ENCODE data around the gene NFATC2. TPM values are rescaled to one million over a fixed set of nuclear protein-coding genes. Genes with fewer than 3 reads are reported as not detected.
A peak's percentile ranks its signal among the peaks of the same experiment; 100 is the strongest.
"Not testable (repeated sequence)": the region's sequence is repeated elsewhere in the genome, so short reads cannot be mapped to it uniquely, and the experiment has no call there.

The NFATC2 gene
- polyA plus RNA-seq, 2 donors = 0.75 to 0.90 TPM

DNA sequence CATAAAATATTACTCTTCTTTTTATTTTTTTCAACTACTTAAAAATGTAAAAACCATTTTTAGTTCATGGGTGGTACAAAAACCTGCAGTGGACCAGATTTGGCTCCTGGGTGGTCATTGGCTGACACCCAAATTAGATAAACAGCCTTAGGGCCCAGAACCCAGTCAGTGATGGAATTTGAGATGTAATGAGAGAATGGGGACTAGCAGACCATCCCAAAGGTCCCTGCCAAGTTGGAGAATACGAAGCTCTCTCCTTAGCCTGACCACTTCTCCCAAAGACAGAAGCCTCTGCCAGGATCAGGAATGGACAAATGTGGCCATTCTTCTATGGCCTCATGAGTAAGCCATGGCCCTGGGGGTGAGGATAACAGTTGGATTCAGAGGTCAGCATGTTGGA is 194.7 kb downstream of the NFATC2 start:
- 53 to 72% methylated on average over 1 of the region's 1 CpG for WGBS, 2 donors
- H3K4me1 ChIP-seq (ENCODE audit: control insufficient read depth in 2 of 2, insufficient read depth in 2 of 2, low read length in 1 of 2) = no peaks in the 10 kb centered on the region
- H3K27me3 ChIP-seq (ENCODE audit: control insufficient read depth in 1 of 2, insufficient read depth in 2 of 2, low read length in 2 of 2) = no peaks in the 10 kb centered on the region
- no peak overlapping the region for H3K4me3 ChIP-seq (ENCODE audit: low read depth in 1 of 2, low read length in 2 of 2)
- H3K27ac ChIP-seq (ENCODE audit: low read depth in 2 of 2, low read length in 1 of 2) = no peak overlapping the region
- peaks cover 0 to 2% of the 10 kb centered on the region in 2 donors for H3K9me3 ChIP-seq (ENCODE audit: control insufficient read depth in 2 of 2, insufficient read depth in 1 of 2, low read depth in 1 of 2, low read length in 1 of 2)
- no peaks in the 10 kb centered on the region for H3K36me3 ChIP-seq (ENCODE audit: control insufficient read depth in 2 of 2, insufficient read depth in 2 of 2, low read length in 1 of 2)

DNA sequence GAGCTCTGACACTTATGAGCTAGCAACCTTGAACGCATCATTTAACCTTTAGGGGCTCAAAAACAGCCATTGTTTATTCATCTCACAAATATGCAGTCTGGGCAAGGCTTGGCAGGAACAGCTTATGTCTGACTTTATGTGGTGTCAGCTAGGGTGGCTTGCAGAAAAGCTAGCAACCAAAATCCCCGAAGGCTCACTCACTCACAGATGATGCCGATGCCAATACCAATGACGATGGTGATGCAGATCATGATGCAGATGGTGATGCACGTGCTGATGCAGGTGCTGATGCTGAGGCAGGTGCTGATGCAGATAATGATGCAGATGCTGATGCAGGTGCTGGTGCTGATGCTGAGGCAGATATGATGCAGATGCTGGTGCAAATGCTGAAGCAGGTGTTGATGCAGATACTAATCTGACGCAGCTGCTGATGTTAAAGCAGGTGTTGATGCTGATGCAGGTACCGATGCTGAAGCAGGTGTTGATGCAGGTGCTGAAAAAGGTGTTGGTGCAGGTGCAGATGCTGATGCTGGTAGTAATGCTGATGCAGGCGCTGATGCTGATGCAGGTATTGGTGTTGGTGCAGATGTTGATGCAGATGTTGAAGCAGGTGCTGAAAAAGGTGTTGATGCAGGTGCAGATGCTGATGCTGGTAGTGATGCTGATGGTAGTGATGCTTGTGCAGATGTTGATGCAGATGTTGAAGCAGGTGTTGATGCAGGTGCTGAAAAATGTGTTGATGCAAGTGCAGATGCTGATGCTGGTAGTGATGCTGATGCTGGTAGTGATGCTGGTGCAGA is 195.6 kb downstream of the NFATC2 start:
- H3K4me3 ChIP-seq (ENCODE audit: low read depth in 1 of 2, low read length in 2 of 2) = no peak overlapping the region
- H3K27ac ChIP-seq (ENCODE audit: low read depth in 2 of 2, low read length in 1 of 2) = no peak overlapping the region
- no peaks in the 10 kb centered on the region for H3K27me3 ChIP-seq (ENCODE audit: control insufficient read depth in 1 of 2, insufficient read depth in 2 of 2, low read length in 2 of 2)
- H3K36me3 ChIP-seq (ENCODE audit: control insufficient read depth in 2 of 2, insufficient read depth in 2 of 2, low read length in 1 of 2) = no peaks in the 10 kb centered on the region
- WGBS, 2 donors = 68 to 73% methylated on average over 8 of the region's 8 CpGs
- H3K9me3 ChIP-seq (ENCODE audit: control insufficient read depth in 2 of 2, insufficient read depth in 1 of 2, low read depth in 1 of 2, low read length in 1 of 2) = peaks cover 0 to 2% of the 10 kb centered on the region in 2 donors
- H3K4me1 ChIP-seq (ENCODE audit: control insufficient read depth in 2 of 2, insufficient read depth in 2 of 2, low read length in 1 of 2) = no peaks in the 10 kb centered on the region

DNA sequence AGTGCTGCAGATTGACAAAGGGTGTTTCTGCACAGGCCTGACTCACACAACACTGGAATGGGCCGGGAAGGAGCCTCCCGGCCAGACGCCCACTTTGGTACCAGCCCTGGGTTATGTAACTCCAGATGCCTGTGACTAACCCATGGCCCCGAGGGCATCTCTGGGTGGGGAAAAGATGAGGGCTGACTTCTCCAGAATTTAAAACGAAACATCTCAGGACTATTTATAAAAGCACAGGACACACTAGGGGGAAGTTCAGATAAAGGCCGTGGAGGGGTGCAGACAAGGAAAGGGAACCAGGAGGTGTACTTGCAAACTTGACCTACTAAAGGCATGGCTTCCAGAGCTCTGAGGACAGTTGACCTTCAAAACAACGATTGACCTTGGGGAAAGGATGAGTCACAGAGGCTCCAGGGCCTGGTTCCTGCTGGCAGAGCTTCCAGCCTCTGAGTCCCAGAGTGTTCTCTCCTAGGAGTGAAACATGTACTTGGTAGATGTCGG is 196.9 kb downstream of the NFATC2 start:
- H3K36me3 ChIP-seq (ENCODE audit: control insufficient read depth in 2 of 2, insufficient read depth in 2 of 2, low read length in 1 of 2) = no peaks in the 10 kb centered on the region
- no peaks in the 10 kb centered on the region for H3K4me1 ChIP-seq (ENCODE audit: control insufficient read depth in 2 of 2, insufficient read depth in 2 of 2, low read length in 1 of 2)
- peaks cover 0 to 2% of the 10 kb centered on the region in 2 donors for H3K9me3 ChIP-seq (ENCODE audit: control insufficient read depth in 2 of 2, insufficient read depth in 1 of 2, low read depth in 1 of 2, low read length in 1 of 2)
- peak overlapping the region in 1 of 2 donors; percentile 24 for H3K27ac ChIP-seq (ENCODE audit: low read depth in 2 of 2, low read length in 1 of 2)
- H3K4me3 ChIP-seq (ENCODE audit: low read depth in 1 of 2, low read length in 2 of 2) = no peak overlapping the region
- 32 to 48% methylated on average over 8 of the region's 8 CpGs for WGBS, 2 donors
- H3K27me3 ChIP-seq (ENCODE audit: control insufficient read depth in 1 of 2, insufficient read depth in 2 of 2, low read length in 2 of 2) = no peaks in the 10 kb centered on the region

DNA sequence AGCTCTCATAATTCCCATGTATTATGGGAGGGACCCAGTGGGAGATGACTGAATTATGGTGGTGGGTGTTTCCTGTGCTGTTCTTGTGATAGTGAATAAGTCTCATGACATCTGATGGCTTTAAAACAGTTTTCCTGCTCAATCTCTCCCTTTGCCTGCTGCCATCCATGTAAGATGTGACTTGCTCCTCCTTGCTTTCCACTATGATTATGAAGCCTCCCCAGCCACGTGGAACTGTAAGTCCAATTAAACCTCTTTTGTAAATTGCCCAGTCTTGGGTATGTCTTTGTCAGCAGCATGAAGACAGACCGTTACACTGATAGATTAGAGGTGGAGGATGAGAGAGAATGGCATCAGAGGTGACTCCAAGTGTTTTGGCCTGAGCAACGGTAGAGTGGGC is 198.7 kb downstream of the NFATC2 start:
- WGBS, 2 donors = 57 to 64% methylated on average over 3 of the region's 3 CpGs
- not testable (repeated sequence) for H3K36me3 ChIP-seq (ENCODE audit: control insufficient read depth in 2 of 2, insufficient read depth in 2 of 2, low read length in 1 of 2); H3K4me1 ChIP-seq (ENCODE audit: control insufficient read depth in 2 of 2, insufficient read depth in 2 of 2, low read length in 1 of 2); H3K9me3 ChIP-seq (ENCODE audit: control insufficient read depth in 2 of 2, insufficient read depth in 1 of 2, low read depth in 1 of 2, low read length in 1 of 2); H3K4me3 ChIP-seq (ENCODE audit: low read depth in 1 of 2, low read length in 2 of 2); H3K27me3 ChIP-seq (ENCODE audit: control insufficient read depth in 1 of 2, insufficient read depth in 2 of 2, low read length in 2 of 2); H3K27ac ChIP-seq (ENCODE audit: low read depth in 2 of 2, low read length in 1 of 2)

DNA sequence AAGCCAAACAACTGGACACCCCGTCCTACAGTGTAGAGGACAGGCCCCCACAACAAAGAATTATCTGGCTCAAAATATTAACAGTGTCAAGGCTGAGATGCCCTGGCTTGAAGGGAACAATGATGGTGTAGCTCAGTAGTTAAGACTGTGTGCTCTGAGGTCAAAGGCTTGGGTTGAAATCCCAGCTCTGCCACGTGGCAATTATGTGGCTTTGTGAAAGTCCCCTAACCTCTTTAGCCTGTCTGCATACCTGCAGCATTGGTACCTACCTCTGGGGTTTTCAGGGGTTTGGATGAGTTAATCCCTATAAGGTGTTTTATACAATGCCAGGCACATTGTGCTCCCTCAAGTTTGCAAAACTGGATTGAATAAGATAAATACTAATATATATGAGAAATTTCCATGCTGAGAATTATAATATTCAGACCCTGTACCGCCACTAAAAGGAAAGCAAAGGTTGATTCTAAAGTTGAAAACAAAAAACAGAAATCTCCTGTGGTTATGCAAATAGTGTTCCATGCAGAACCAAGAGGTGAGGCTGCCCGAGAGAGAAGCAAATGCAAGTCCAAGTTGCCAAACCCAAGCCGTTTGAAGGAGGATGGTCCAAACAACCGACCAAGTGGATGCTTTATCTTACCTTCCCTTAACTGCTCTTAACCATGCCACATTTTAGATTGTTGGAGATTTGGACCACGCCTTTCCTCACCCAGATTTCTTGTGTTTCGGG is 199.8 kb downstream of the NFATC2 start:
- Histone ChIP-seq H3K27me3 (ENCODE audit: control insufficient read depth in 1 of 2, insufficient read depth in 2 of 2, low read length in 2 of 2) (no peaks in the 10 kb centered on the region), H3K4me3 (ENCODE audit: low read depth in 1 of 2, low read length in 2 of 2) (no peak overlapping the region), H3K27ac (ENCODE audit: low read depth in 2 of 2, low read length in 1 of 2) (no peak overlapping the region), H3K4me1 (ENCODE audit: control insufficient read depth in 2 of 2, insufficient read depth in 2 of 2, low read length in 1 of 2) (no peaks in the 10 kb centered on the region), H3K9me3 (ENCODE audit: control insufficient read depth in 2 of 2, insufficient read depth in 1 of 2, low read depth in 1 of 2, low read length in 1 of 2) (peaks cover 0 to 2% of the 10 kb centered on the region in 2 donors), H3K36me3 (ENCODE audit: control insufficient read depth in 2 of 2, insufficient read depth in 2 of 2, low read length in 1 of 2) (no peaks in the 10 kb centered on the region)
- 77 to 80% methylated on average over 8 of the region's 8 CpGs for WGBS, 2 donors

DNA sequence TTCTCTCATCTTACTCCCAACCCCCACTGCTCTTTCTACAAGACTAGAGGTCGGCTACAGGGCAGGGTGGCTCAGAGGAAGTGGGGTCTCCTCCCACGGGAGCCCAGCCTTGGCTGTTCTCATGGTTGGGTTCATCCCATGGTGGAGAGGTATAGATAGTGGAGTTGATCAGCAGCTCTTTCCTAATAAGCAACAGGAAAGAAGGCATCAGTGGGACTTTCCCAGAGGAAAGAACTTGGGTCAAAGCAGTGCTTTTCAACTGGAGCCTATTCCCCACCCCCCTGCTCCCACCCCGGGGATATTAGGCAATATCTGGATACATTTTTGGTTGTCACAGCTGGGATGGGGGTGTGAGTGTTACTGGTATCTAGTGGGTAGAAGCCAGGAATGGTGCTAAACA is 200.9 kb downstream of the NFATC2 start:
- H3K36me3 ChIP-seq (ENCODE audit: control insufficient read depth in 2 of 2, insufficient read depth in 2 of 2, low read length in 1 of 2) = no peaks in the 10 kb centered on the region
- H3K9me3 ChIP-seq (ENCODE audit: control insufficient read depth in 2 of 2, insufficient read depth in 1 of 2, low read depth in 1 of 2, low read length in 1 of 2) = no peaks in the 10 kb centered on the region
- WGBS, 2 donors = 45 to 56% methylated on average over 3 of the region's 3 CpGs
- H3K4me3 ChIP-seq (ENCODE audit: low read depth in 1 of 2, low read length in 2 of 2) = no peak overlapping the region
- H3K4me1 ChIP-seq (ENCODE audit: control insufficient read depth in 2 of 2, insufficient read depth in 2 of 2, low read length in 1 of 2) = no peaks in the 10 kb centered on the region
- H3K27me3 ChIP-seq (ENCODE audit: control insufficient read depth in 1 of 2, insufficient read depth in 2 of 2, low read length in 2 of 2) = no peaks in the 10 kb centered on the region
- H3K27ac ChIP-seq (ENCODE audit: low read depth in 2 of 2, low read length in 1 of 2) = no peak overlapping the region

DNA sequence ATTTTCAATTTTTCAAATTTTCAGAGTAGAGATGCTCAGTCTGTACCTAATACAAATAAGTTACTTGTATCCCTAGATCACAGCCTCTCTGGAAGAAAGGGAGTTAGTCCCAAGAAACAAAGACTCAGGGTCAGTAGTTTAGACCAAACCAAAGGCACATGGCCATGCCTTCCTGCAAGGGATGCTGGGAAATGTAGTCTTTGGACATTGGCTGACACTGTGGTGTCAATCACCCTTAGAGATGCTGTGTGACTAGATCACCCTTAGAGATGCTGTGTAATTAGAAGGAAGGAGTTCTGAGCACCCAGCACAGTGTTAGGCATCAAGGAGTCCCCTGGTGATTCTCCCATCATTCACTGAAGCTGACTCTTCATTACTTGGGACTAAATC is 202.1 kb downstream of the NFATC2 start:
- no peaks in the 10 kb centered on the region for H3K36me3 ChIP-seq (ENCODE audit: control insufficient read depth in 2 of 2, insufficient read depth in 2 of 2, low read length in 1 of 2)
- no peak overlapping the region for H3K4me3 ChIP-seq (ENCODE audit: low read depth in 1 of 2, low read length in 2 of 2)
- no peaks in the 10 kb centered on the region for H3K27me3 ChIP-seq (ENCODE audit: control insufficient read depth in 1 of 2, insufficient read depth in 2 of 2, low read length in 2 of 2)
- H3K9me3 ChIP-seq (ENCODE audit: control insufficient read depth in 2 of 2, insufficient read depth in 1 of 2, low read depth in 1 of 2, low read length in 1 of 2) = no peaks in the 10 kb centered on the region
- H3K27ac ChIP-seq (ENCODE audit: low read depth in 2 of 2, low read length in 1 of 2) = no peak overlapping the region
- H3K4me1 ChIP-seq (ENCODE audit: control insufficient read depth in 2 of 2, insufficient read depth in 2 of 2, low read length in 1 of 2) = no peaks in the 10 kb centered on the region

DNA sequence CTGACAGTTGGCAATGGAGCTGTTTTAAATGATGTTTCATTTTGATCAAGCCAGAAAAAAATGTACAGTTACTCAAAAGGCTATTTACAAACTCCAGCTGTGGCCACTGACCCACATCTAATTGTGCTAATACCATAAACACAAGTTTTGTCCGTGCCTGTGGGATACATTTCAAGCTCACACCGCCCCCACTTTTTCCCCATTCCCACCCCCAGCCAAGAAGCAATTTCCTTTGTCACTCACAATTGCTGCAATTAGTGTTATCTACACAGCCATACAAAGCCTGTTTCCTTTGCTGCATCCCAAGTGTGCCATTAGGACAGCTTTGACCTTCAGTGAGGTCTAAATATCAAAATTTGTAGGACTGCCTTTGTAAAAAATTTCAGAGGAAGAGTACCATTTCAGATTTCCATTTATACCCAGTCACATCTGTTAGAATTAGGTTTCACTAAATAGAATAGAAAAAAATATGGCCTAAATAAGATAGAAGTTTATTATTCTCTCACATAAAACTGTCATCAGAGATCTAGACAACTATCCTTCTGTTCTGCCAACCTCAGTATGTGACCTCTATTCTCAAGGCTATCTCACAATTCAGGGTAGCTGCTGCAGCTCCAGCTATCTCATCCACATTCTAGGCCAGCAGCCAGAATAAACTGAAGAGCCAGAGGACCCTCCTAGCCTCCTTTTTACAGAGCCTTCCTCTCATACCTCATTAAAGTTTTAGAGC is 202.6 kb downstream of the NFATC2 start:
- WGBS, 2 donors = 46 to 48% methylated on average over 2 of the region's 2 CpGs
- Histone ChIP-seq H3K4me1 (ENCODE audit: control insufficient read depth in 2 of 2, insufficient read depth in 2 of 2, low read length in 1 of 2) (no peaks in the 10 kb centered on the region), H3K4me3 (ENCODE audit: low read depth in 1 of 2, low read length in 2 of 2) (no peak overlapping the region), H3K27ac (ENCODE audit: low read depth in 2 of 2, low read length in 1 of 2) (no peak overlapping the region), H3K36me3 (ENCODE audit: control insufficient read depth in 2 of 2, insufficient read depth in 2 of 2, low read length in 1 of 2) (no peaks in the 10 kb centered on the region), H3K27me3 (ENCODE audit: control insufficient read depth in 1 of 2, insufficient read depth in 2 of 2, low read length in 2 of 2) (no peaks in the 10 kb centered on the region), H3K9me3 (ENCODE audit: control insufficient read depth in 2 of 2, insufficient read depth in 1 of 2, low read depth in 1 of 2, low read length in 1 of 2) (no peaks in the 10 kb centered on the region)

DNA sequence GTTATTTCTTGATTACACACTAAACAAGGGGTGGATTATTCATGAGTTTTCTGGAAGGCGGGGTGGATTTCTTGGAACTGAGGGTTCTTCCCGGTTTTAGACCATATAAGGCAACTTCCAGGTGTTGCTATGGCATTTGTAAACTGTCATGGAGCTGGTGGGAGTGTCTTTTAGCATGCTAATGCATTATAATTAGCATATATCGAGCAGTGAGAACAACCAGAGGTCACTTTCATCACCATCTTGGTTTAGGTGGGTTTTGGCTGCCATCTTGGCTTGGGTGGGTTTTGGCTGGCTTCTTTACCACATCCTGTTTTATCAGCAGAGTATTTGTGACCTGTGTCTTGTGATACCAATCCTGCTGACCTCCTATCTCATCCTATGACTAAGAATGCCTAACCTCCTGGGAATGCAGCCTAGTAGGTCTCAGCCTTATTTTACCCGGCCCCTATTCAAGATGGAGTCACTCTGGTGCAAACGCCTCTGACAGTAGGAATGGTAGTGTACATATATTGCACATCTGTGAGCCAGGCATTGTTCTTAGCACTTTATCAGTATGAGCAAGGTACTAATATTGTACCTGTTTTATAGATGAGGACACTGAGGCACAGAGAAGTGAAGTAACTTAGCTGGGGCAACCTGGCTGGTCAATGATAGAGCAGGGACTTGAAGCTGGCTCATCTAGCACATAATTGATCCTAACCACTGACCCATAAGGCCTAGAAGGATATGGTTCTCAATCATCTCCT is 203.7 kb downstream of the NFATC2 start:
- H3K27me3 ChIP-seq (ENCODE audit: control insufficient read depth in 1 of 2, insufficient read depth in 2 of 2, low read length in 2 of 2) = no peaks in the 10 kb centered on the region
- WGBS, 2 donors = 84 to 86% methylated on average over 5 of the region's 5 CpGs
- H3K27ac ChIP-seq (ENCODE audit: low read depth in 2 of 2, low read length in 1 of 2) = no peak overlapping the region
- no peak overlapping the region for H3K4me3 ChIP-seq (ENCODE audit: low read depth in 1 of 2, low read length in 2 of 2)
- no peaks in the 10 kb centered on the region for H3K4me1 ChIP-seq (ENCODE audit: control insufficient read depth in 2 of 2, insufficient read depth in 2 of 2, low read length in 1 of 2)
- H3K36me3 ChIP-seq (ENCODE audit: control insufficient read depth in 2 of 2, insufficient read depth in 2 of 2, low read length in 1 of 2) = no peaks in the 10 kb centered on the region
- H3K9me3 ChIP-seq (ENCODE audit: control insufficient read depth in 2 of 2, insufficient read depth in 1 of 2, low read depth in 1 of 2, low read length in 1 of 2) = no peaks in the 10 kb centered on the region
